ENCODE results near the gene MRPS22.
A peak's percentile ranks its signal among the peaks of the same experiment; 100 is the strongest.

Gene MRPS22

GRCh38 chr3:139353920-139354556 lies 10.2 kb downstream of the MRPS22 start:
- TF ChIP-seq CTCF (IDR thresholded peaks at IDR 0.05; ENCODE audit: insufficient read depth, low read depth, low read length, missing control alignments), result peak; percentile 22
- H3K4me3 ChIP-seq (ENCODE audit: low read depth, low read length), result no peak overlapping the region
- peak; percentile 23 for DNase-seq (ENCODE audit: low read depth)

GRCh38 chr3:139354661-139355060 lies 10.8 kb downstream of the MRPS22 start:
- no peak overlapping the region for H3K4me3 ChIP-seq (ENCODE audit: low read depth, low read length)
- no peak for DNase-seq (ENCODE audit: low read depth)
- TF ChIP-seq CTCF (IDR thresholded peaks at IDR 0.05; ENCODE audit: insufficient read depth, low read depth, low read length, missing control alignments), result no peak

GRCh38 chr3:139355476-139355875 lies 11.7 kb downstream of the MRPS22 start:
- H3K4me3 ChIP-seq (ENCODE audit: low read depth, low read length), result no peak overlapping the region
- no peak for DNase-seq (ENCODE audit: low read depth)
- no peak for TF ChIP-seq CTCF (IDR thresholded peaks at IDR 0.05; ENCODE audit: insufficient read depth, low read depth, low read length, missing control alignments)

GRCh38 chr3:139355891-139356290 lies 12.1 kb downstream of the MRPS22 start:
- no peak overlapping the region for H3K4me3 ChIP-seq (ENCODE audit: low read depth, low read length)
- no peak for TF ChIP-seq CTCF (IDR thresholded peaks at IDR 0.05; ENCODE audit: insufficient read depth, low read depth, low read length, missing control alignments)
- no peak for DNase-seq (ENCODE audit: low read depth)

GRCh38 chr3:139357899-139358298 lies 14.1 kb downstream of the MRPS22 start:
- H3K4me3 ChIP-seq (ENCODE audit: low read depth, low read length), result no peak overlapping the region
- peak; percentile 44 for DNase-seq (ENCODE audit: low read depth)
- no peak for TF ChIP-seq CTCF (IDR thresholded peaks at IDR 0.05; ENCODE audit: insufficient read depth, low read depth, low read length, missing control alignments)

- no peak overlapping the region for H3K4me3 ChIP-seq (ENCODE audit: low read depth, low read length)
- TF ChIP-seq CTCF (IDR thresholded peaks at IDR 0.05; ENCODE audit: insufficient read depth, low read depth, low read length, missing control alignments), result no peak
- DNase-seq (ENCODE audit: low read depth), result peak; percentile 21
Measured at GRCh38 chr3:139358841-139359562, 15.2 kb downstream of the MRPS22 start.

Measured in GM12865 (cell line).